ENCODE results near the gene TAF15. TPM values are rescaled to one million over a fixed set of nuclear protein-coding genes. Genes with fewer than 3 reads are reported as not detected.
A peak's percentile ranks its signal among the peaks of the same experiment; 100 is the strongest.

TAF15 gene
- total RNA-seq, 5 donors from 2014 or later (not counting 1 experiment from before 2014, with no cell fraction given) = 186 to 228 (median 201) TPM

GRCh38 chr17:35797370-35797769 lies 11.9 kb upstream of the TAF15 start:
- H3K4me1 ChIP-seq (ENCODE audit: control insufficient read depth in 1 of 2, extremely low read depth in 1 of 2, insufficient read depth in 2 of 2, low read length in 2 of 2) = peaks cover 5 to 27% of the 10 kb centered on the region in 2 experiments
- H3K4me3 Mint-ChIP-seq = peak overlapping the region in 2 of 3 donors; percentile 21 to 23
- DNase-seq = no peak
- ChIA-PET CTCF (interaction anchor here in 1 of 2 donors (1.2 kb wide), 1 partner anchor 11 kb away, joined by 3 read pairs; no protein-coding TSS in a partner anchor), POLR2A (interaction anchor here (0.6 kb wide), 2 partner anchors 19 to 23 kb away, joined by 3 to 5 read pairs; no protein-coding TSS in a partner anchor)
- H3K4me3 ChIP-seq (ENCODE audit: control insufficient read depth in 1 of 2, extremely low read depth in 1 of 2, low read length in 1 of 2) = no peak overlapping the region
- H3K36me3 ChIP-seq (ENCODE audit: control insufficient read depth in 2 of 2, extremely low read depth in 1 of 2, insufficient read depth in 1 of 2, low read length in 1 of 2) = no peaks in the 10 kb centered on the region
- no peaks in the 10 kb centered on the region for H3K36me3 Mint-ChIP-seq
- no peak overlapping the region for H3K27ac ChIP-seq (ENCODE audit: low read length)
- no peak overlapping the region for H3K27ac Mint-ChIP-seq
- 60% methylated on average over 3 of the region's 4 CpGs for WGBS (ENCODE audit: insufficient coverage)
- no peaks in the 10 kb centered on the region for H3K9me3 Mint-ChIP-seq
- peaks cover 7 to 42% of the 10 kb centered on the region in 2 donors for H3K27me3 Mint-ChIP-seq
- ATAC-seq (replicated peaks in 1 of 4) = no peak
- peaks cover 0 to 41% of the 10 kb centered on the region in 2 experiments for H3K27me3 ChIP-seq (replicated peaks in 1 of 2; ENCODE audit: control insufficient read depth in 2 of 2, extremely low read depth in 1 of 2, insufficient read depth in 2 of 2, low read length in 1 of 2)
- no peaks in the 10 kb centered on the region for H3K9me3 ChIP-seq
- H3K4me1 Mint-ChIP-seq = peaks cover 30 to 35% (median 33%) of the 10 kb centered on the region in 3 donors

GRCh38 chr17:35797918-35798317 lies 11.4 kb upstream of the TAF15 start:
- no peak overlapping the region for H3K27ac ChIP-seq (ENCODE audit: low read length)
- WGBS (ENCODE audit: insufficient coverage) = 97% methylated on average over 5 of the region's 5 CpGs
- H3K27ac Mint-ChIP-seq = no peak overlapping the region
- H3K4me3 Mint-ChIP-seq = no peak overlapping the region
- H3K27me3 Mint-ChIP-seq = peaks cover 3 to 40% of the 10 kb centered on the region in 2 donors
- H3K4me1 Mint-ChIP-seq = peaks cover 34 to 39% (median 37%) of the 10 kb centered on the region in 3 donors
- POLR2A ChIA-PET = no interaction called here
- no peaks in the 10 kb centered on the region for H3K36me3 ChIP-seq (ENCODE audit: control insufficient read depth in 2 of 2, extremely low read depth in 1 of 2, insufficient read depth in 1 of 2, low read length in 1 of 2)
- DNase-seq (no peak), ATAC-seq (replicated peaks in 1 of 4) (no peak)
- no peaks in the 10 kb centered on the region for H3K36me3 Mint-ChIP-seq
- H3K27me3 ChIP-seq (replicated peaks in 1 of 2; ENCODE audit: control insufficient read depth in 2 of 2, extremely low read depth in 1 of 2, insufficient read depth in 2 of 2, low read length in 1 of 2) = peaks cover 0 to 41% of the 10 kb centered on the region in 2 experiments
- H3K4me3 ChIP-seq (ENCODE audit: control insufficient read depth in 1 of 2, extremely low read depth in 1 of 2, low read length in 1 of 2) = no peak overlapping the region
- peaks cover 5 to 27% of the 10 kb centered on the region in 2 experiments for H3K4me1 ChIP-seq (ENCODE audit: control insufficient read depth in 1 of 2, extremely low read depth in 1 of 2, insufficient read depth in 2 of 2, low read length in 2 of 2)
- CTCF ChIA-PET = no interaction called here
- no peaks in the 10 kb centered on the region for H3K9me3 Mint-ChIP-seq
- no peaks in the 10 kb centered on the region for H3K9me3 ChIP-seq

GRCh38 chr17:35799942-35800341 lies 9.3 kb upstream of the TAF15 start:
- POLR2A ChIA-PET = no interaction called here
- Histone ChIP-seq H3K36me3 (ENCODE audit: control insufficient read depth in 2 of 2, extremely low read depth in 1 of 2, insufficient read depth in 1 of 2, low read length in 1 of 2) (no peaks in the 10 kb centered on the region), H3K27me3 (replicated peaks in 1 of 2; ENCODE audit: control insufficient read depth in 2 of 2, extremely low read depth in 1 of 2, insufficient read depth in 2 of 2, low read length in 1 of 2) (peaks cover 0 to 22% of the 10 kb centered on the region in 2 experiments), H3K4me3 (ENCODE audit: control insufficient read depth in 1 of 2, extremely low read depth in 1 of 2, low read length in 1 of 2) (no peak overlapping the region), H3K9me3 (no peaks in the 10 kb centered on the region), H3K27ac (ENCODE audit: low read length) (no peak overlapping the region), H3K4me1 (ENCODE audit: control insufficient read depth in 1 of 2, extremely low read depth in 1 of 2, insufficient read depth in 2 of 2, low read length in 2 of 2) (peaks cover 8 to 22% of the 10 kb centered on the region in 2 experiments)
- DNase-seq (no peak), ATAC-seq (replicated peaks in 1 of 4) (no peak)
- H3K9me3 Mint-ChIP-seq = no peaks in the 10 kb centered on the region
- peaks cover 30 to 37% (median 35%) of the 10 kb centered on the region in 3 donors for H3K4me1 Mint-ChIP-seq
- CTCF ChIA-PET = interaction anchor here in 1 of 2 donors (0.9 kb wide), 1 partner anchor 9 kb away, joined by 4 read pairs; no protein-coding TSS in a partner anchor
- H3K36me3 Mint-ChIP-seq = no peaks in the 10 kb centered on the region
- H3K27me3 Mint-ChIP-seq = peaks cover 3 to 23% of the 10 kb centered on the region in 2 donors
- H3K27ac Mint-ChIP-seq = peak overlapping the region; percentile 21 to 56
- H3K4me3 Mint-ChIP-seq = no peak overlapping the region

- peak overlapping the region in 2 of 3 donors; percentile 18 to 63 for H3K4me3 Mint-ChIP-seq
These were observed 7.6 kb upstream of the TAF15 start for GRCh38 chr17:35801583-35802224.

GRCh38 chr17:35804658-35805192 lies 4.6 kb upstream of the TAF15 start:
- Histone ChIP-seq H3K27me3 (replicated peaks in 1 of 2; ENCODE audit: control insufficient read depth in 2 of 2, extremely low read depth in 1 of 2, insufficient read depth in 2 of 2, low read length in 1 of 2) (peaks cover 0 to 4% of the 10 kb centered on the region in 2 experiments), H3K4me3 (ENCODE audit: control insufficient read depth in 1 of 2, extremely low read depth in 1 of 2, low read length in 1 of 2) (no peak overlapping the region), H3K36me3 (ENCODE audit: control insufficient read depth in 2 of 2, extremely low read depth in 1 of 2, insufficient read depth in 1 of 2, low read length in 1 of 2) (no peaks in the 10 kb centered on the region), H3K27ac (ENCODE audit: low read length) (no peak overlapping the region), H3K4me1 (ENCODE audit: control insufficient read depth in 1 of 2, extremely low read depth in 1 of 2, insufficient read depth in 2 of 2, low read length in 2 of 2) (peaks cover 12 to 23% of the 10 kb centered on the region in 2 experiments), H3K9me3 (no peaks in the 10 kb centered on the region)
- no peak overlapping the region for H3K27ac Mint-ChIP-seq
- ChIA-PET CTCF (interaction anchor here (0.5 to 1.8 kb wide), 9 partner anchors 22 to 186 kb away, joined by 3 to 10 read pairs (median 4); no protein-coding TSS in a partner anchor), POLR2A (interaction anchor here in 1 of 2 donors (0.7 kb wide), 1 partner anchor 305 kb away, joined by 5 read pairs; no protein-coding TSS in a partner anchor)
- no peaks in the 10 kb centered on the region for H3K36me3 Mint-ChIP-seq
- peak in 18 of 35 experiments; percentile 7 to 79 (median 26) for DNase-seq
- ATAC-seq (replicated peaks in 1 of 4) = peak; percentile 16 to 36 (median 20)
- no CpG with 5 or more reads among the region's 1 CpG for WGBS (ENCODE audit: insufficient coverage)
- H3K4me3 Mint-ChIP-seq = no peak overlapping the region
- no peaks in the 10 kb centered on the region for H3K9me3 Mint-ChIP-seq
- H3K4me1 Mint-ChIP-seq = peaks cover 39 to 46% (median 40%) of the 10 kb centered on the region in 3 donors
- no peaks in the 10 kb centered on the region for H3K27me3 Mint-ChIP-seq

More at GRCh38 chr17:35801583-35802224, 7.6 kb upstream of the TAF15 start:
- ATAC-seq (replicated peaks in 1 of 4) (peak; percentile 43 to 66 (median 57)), DNase-seq (peak in 15 of 35 experiments; percentile 14 to 50 (median 23))
- Histone ChIP-seq H3K27me3 (replicated peaks in 1 of 2; ENCODE audit: control insufficient read depth in 2 of 2, extremely low read depth in 1 of 2, insufficient read depth in 2 of 2, low read length in 1 of 2) (peaks cover 0 to 16% of the 10 kb centered on the region in 2 experiments), H3K9me3 (no peaks in the 10 kb centered on the region), H3K27ac (ENCODE audit: low read length) (no peak overlapping the region), H3K4me1 (ENCODE audit: control insufficient read depth in 1 of 2, extremely low read depth in 1 of 2, insufficient read depth in 2 of 2, low read length in 2 of 2) (peaks cover 8 to 14% of the 10 kb centered on the region in 2 experiments), H3K36me3 (ENCODE audit: control insufficient read depth in 2 of 2, extremely low read depth in 1 of 2, insufficient read depth in 1 of 2, low read length in 1 of 2) (no peaks in the 10 kb centered on the region), H3K4me3 (ENCODE audit: control insufficient read depth in 1 of 2, extremely low read depth in 1 of 2, low read length in 1 of 2) (no peak overlapping the region)
- Mint-ChIP-seq H3K36me3 (no peaks in the 10 kb centered on the region), H3K4me1 (peaks cover 26 to 30% (median 26%) of the 10 kb centered on the region in 3 donors), H3K27ac (peak overlapping the region; percentile 89 to 91), H3K27me3 (peaks cover 3 to 14% of the 10 kb centered on the region in 2 donors), H3K9me3 (no peaks in the 10 kb centered on the region)
- ChIA-PET CTCF (no interaction called here), POLR2A (no interaction called here)
- 50% methylated on average over 3 of the region's 9 CpGs for WGBS (ENCODE audit: insufficient coverage)

GRCh38 chr17:35807371-35808144 lies 1.7 kb upstream of the TAF15 start:
- 96% methylated on average over 4 of the region's 7 CpGs for WGBS (ENCODE audit: insufficient coverage)
- CTCF ChIA-PET = interaction anchor here (0.7 to 3.1 kb wide), 7 partner anchors 11 to 846 kb away, joined by 3 to 75 read pairs (median 5); partner anchors contain the start of genes CCT6B (in 1 of the 2) and ZNF830 (in 1 of the 2)
- Histone ChIP-seq H3K27me3 (replicated peaks in 1 of 2; ENCODE audit: control insufficient read depth in 2 of 2, extremely low read depth in 1 of 2, insufficient read depth in 2 of 2, low read length in 1 of 2) (no peaks in the 10 kb centered on the region), H3K9me3 (no peaks in the 10 kb centered on the region), H3K4me3 (ENCODE audit: control insufficient read depth in 1 of 2, extremely low read depth in 1 of 2, low read length in 1 of 2) (no peak overlapping the region), H3K4me1 (ENCODE audit: control insufficient read depth in 1 of 2, extremely low read depth in 1 of 2, insufficient read depth in 2 of 2, low read length in 2 of 2) (peaks cover 22 to 24% of the 10 kb centered on the region in 2 experiments), H3K36me3 (ENCODE audit: control insufficient read depth in 2 of 2, extremely low read depth in 1 of 2, insufficient read depth in 1 of 2, low read length in 1 of 2) (no peaks in the 10 kb centered on the region), H3K27ac (ENCODE audit: low read length) (peak overlapping the region; percentile 84)
- Mint-ChIP-seq H3K36me3 (no peaks in the 10 kb centered on the region), H3K4me3 (peak overlapping the region in 2 of 3 donors; percentile 92 to 93), H3K27ac (peak overlapping the region; percentile 99), H3K27me3 (no peaks in the 10 kb centered on the region), H3K9me3 (no peaks in the 10 kb centered on the region), H3K4me1 (peaks cover 42 to 48% (median 46%) of the 10 kb centered on the region in 3 donors)
- ATAC-seq (replicated peaks in 1 of 4) (no peak), DNase-seq (no peak)
- POLR2A ChIA-PET = interaction anchor here (1.2 kb wide), 2 partner anchors 13 to 43 kb away, joined by 3 to 4 read pairs; no protein-coding TSS in a partner anchor
